Muscle of arm (tissue), 12 donors: ENCODE results near the gene ATOH8. TPM values are rescaled to one million over a fixed set of nuclear protein-coding genes. Genes with fewer than 3 reads are reported as not detected.

Experiments
- DNase-seq: peaks from one replicate; pipeline ENCODE4 v3.0.0-alpha.2; 2013
- polyA plus RNA-seq, 12 donors: library from polyadenylated mRNA; unstranded; fragments of 120-200 nt; gene quantifications; one replicate each; pipeline ENCODE4 v1.2.1, GENCODE V29; 2013; ENCODE audit not compliant: insufficient read length in 12 of 12

ATOH8 gene
- polyA plus RNA-seq, 12 donors, result 11.4 to 29.5 (median 14.7) TPM; not detected in 1

DNA sequence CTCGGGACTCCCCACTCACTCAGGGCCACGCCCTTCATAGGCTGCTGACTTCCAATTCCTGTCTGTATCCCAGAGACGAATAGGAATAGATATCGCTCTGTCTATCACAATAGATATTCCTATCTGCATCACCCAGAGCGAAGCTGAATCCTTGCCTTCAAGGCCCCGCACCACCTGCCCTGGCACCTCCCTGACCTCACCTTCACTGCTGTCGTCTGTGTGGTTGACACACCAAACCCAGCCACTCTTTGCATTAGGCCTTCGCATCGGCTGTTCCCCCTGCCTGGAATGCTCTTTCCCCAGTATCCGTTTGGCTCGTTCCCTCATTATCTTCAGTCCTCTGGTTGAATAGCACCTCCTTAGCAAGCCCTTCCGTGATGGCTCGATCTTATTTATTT, 43.5 kb downstream of the ATOH8 start:
- DNase-seq, result no peak

DNA sequence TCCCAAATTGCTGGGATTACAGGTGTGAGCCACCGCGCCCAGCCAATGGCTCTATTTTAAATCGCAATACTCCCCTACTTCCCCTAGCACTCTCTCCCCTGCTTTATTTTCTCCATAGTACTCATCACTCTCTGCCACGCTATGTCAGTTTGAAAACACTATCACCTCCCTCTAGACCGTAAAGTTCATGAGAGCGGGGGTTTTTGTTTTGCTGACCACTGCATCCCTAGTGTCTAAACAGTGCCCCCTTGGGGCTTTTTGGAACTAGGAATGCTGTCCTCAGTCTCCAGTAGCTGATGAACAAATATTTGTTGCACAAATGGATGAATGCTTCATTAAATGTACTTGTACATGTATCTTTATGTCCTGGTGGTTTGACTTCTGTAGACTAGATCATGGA, 44.1 kb downstream of the ATOH8 start:
- no peak for DNase-seq

DNA sequence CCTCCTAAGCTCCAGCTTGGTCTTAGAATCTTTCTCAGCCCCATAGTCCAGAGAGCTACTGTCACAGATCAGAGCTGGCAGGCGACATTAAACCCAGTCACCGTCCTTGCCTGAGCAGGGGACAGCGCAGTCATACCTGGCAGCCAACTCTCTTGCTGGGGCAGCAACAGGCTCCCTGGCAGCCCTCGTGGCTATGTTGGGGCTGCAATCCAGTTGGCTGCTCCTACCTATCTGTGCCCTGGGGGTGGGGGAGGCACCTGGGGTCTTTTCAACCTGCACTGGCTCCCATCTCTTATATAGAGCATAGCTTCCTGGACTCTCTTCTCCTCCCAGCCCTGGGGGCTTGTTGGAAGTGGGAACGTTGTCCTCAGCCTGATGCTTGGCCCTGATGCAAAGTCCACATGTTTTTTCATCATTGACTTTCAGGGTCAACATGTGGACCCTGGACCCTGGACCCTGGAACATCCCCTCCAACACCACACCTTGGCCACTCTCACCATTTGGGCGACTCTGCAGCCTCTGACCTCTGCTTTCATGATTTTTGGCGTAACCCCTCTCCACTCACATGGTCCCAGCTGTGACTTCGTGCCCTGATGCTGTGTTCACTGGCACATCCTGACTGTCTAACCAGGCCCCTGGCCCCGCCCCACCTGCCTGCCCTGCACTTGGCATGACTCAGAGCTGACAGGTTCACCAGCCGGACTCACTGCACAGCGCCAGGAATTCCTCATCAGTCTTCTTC, 45.6 kb downstream of the ATOH8 start:
- no peak for DNase-seq

DNA sequence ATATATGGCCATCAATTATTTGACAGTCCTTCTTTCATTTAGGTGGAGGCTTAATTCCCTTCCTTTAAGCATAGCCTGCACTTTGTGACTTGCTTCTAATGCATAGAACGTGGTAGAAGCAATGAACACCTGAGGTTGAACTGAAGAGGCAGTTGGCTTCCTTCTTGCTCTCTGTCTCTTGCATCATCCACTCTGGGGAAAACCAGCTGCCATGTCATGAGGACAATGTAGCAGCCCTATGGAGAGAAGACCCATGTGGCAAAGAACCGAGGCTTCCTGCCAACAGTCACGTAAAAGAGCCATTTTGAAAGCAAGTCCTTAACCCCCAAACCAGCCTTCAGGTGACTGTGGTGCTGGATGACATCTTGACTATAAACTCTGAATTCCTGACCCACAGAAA, 46.8 kb downstream of the ATOH8 start:
- DNase-seq, result no peak

DNA sequence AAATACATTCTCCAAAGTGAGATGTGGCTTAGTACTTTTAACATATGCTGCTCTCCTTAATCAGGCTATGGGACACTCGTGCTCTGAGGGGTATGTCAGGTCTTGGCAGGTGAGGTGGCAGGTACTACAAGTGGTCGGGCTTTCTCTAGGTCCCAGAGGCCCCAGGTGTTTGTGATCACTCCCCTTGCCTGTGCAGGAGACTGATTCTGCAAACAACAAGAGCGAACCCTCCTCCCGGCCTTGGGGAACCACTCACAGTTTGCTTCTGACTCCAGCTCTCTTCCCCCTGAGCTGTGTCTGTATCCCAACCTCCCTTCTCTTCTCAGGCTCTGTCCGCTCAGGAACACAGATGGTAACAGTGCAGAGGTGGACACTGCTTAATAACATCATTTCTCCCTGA, 48.1 kb downstream of the ATOH8 start:
- no peak for DNase-seq

DNA sequence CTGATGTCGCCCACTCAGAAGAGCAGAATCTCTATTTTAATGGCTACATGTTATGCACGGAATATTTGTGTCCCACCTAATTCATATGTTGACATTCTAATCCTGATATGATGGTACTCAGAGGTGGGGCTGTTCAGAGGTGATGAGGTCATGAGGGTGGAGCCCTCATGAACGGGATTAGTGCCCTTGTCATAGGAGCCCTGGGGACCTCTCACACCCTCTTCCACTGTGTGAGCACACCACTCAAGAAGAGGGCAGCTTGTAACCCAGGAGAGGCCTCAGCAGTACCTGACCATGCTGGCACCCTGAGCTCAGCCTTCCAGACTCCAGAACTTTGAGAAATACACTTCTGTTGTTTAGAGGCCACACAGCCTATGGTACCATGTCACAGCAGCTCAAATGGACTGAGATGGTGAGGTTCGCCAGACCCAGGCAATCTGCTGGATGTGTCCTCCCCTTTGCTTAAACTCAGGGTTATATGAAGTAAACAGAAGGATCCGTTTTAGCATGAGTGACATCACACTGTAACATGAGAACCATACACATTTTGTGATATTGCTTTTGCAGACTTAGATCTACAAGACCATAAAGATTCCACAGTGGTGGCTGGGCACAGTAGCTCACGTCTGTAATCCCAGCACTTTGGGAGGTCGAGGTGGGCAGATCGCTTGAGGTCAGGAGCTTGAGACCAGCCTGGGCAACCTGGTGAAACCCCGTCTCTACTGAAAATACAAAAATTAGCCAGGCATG, 48.7 kb downstream of the ATOH8 start:
- DNase-seq, result no peak

DNA sequence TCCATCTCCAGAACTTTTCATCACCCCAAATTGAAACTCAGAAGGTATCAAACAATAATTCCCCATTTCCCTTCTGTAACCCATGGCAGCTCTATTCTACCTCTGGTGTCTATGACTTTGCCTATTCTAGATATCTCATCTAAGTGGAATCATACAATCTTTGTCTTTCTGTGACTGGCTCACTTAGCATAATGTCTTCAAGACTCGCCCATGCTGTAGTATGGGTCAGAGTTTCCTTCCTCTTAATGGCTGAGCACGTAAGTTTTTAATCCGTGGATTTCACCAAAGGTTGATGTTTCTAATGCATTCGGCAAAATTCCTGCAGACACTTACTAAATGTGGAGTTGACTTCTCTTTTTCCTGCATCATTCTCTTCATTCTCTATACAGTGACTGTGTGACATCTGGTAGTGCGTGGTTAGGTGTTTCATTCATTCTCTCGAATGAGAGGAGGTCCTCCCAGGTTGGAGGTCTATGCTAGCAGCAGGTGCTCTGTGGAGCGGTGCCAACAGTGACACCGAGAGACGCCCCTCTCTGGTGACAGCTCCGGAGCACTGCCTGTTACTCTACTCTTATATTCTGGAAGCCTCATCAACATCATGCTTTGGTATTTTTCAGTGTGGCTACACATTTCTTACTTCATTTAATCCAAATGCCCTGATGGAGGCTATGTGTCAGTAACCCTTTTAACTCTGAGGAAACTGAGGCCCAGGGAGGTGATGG, 50.1 kb downstream of the ATOH8 start:
- no peak for DNase-seq

DNA sequence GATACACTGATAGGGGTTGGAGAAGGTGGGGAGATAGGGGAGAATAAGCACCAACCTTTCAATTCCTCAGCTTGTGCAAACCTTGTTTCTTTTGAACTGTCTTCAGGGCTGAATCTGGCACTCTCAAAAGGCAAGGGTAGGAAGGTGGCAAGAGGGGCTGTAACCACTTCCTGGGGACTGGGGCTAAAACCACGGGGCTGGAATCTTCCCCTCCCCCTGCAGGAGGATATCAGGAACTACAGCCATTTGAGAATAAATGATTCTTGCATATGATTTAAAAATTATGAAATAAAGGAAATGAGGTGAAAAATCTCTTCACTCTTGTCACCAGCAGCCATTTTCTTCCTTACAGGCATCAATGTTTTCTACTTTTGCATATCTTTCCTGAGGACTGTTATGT, 50.8 kb downstream of the ATOH8 start:
- DNase-seq, result no peak

DNA sequence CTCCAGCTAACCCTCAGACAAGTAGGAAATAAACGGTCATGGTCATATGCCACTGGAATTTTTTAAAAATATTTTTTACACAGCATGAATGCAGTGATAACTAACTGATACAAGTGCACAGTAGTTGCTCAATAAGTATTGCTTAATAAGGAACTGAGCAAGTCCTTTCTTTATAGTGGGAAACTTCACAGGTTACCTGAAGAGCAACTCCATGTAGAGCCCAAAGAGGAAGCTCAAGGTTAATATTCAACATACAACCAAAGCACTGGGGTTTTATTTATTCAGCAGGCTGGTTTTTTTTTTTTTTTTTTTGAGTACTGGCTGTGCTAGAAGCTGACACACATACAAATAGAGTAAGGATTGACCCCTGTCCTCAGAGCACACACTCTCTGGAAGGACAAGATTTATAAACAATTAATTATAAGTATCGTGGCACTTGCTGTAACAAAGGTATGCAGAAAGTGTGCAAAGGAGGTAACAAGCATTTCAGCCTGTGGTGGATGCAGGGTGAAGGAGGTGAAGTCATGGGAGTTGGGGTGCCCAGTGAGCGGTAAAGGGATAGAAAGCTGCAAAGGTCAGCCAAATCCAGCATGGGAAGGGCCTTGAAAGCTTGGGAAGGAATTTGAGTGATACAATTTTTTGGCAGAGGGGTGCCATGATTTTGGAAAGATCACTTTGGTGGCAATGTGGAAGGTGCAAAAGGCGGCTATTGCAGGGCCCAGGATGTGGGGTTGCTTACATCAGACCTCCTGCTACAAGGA, 52.7 kb downstream of the ATOH8 start:
- no peak for DNase-seq

DNA sequence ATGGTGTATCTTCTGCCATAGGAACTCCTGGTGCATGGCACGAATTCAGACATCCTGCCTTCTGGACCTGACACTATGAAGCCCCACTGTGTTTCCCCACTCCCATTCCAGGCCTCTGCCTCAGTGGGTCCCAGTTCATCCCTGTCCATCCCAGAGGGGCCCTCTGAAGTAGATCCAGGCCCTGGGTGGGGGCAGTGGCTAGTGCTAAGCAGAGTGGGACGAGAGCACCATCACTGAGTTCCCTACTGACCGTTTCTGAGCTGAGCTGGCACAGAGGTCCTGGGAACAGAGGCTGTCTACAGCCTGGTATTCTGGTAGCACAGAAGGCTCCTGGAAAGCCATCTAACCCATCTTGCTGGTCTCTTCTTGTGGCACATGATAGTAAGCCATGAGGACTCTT, 54.0 kb downstream of the ATOH8 start:
- DNase-seq, result no peak

DNA sequence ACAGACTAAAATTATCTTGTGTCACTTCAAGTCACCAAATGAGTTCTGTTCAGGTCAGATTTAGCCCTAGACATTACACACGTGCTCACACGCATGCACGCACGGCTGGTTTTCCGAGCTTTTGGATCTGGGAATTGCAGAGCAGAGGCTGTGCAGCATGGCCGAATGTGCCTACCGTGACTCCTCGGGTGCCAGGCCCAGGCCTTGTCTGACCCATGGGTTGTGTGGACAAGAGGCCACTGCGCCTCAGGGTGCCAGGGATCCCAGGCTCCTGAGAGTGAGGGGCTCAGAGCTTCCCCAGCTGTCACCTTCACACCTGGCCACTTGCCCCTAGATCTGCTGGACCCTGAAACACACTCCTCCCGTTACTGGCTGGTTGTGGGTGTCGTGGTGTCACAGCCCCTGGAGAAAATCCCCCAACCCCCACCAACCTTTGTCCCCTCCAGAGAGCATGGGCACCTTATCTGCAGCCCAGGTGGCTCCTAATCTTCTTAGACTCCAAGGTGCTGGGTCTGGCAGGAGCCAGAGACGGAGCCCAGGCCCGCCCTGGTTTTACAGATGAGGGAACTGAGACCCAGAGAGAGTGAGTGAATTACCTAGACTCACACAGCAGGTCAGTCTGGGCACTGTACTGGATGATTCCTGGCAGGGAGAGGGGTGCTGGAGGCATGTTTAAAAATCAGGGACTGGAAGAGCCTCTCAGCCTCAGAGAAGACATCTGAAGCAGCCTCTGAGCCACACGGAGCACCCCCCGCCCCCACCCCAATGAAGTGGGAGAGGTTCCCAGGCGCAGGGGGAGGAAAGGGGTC, 56.8 kb downstream of the ATOH8 start:
- DNase-seq, result no peak

DNA sequence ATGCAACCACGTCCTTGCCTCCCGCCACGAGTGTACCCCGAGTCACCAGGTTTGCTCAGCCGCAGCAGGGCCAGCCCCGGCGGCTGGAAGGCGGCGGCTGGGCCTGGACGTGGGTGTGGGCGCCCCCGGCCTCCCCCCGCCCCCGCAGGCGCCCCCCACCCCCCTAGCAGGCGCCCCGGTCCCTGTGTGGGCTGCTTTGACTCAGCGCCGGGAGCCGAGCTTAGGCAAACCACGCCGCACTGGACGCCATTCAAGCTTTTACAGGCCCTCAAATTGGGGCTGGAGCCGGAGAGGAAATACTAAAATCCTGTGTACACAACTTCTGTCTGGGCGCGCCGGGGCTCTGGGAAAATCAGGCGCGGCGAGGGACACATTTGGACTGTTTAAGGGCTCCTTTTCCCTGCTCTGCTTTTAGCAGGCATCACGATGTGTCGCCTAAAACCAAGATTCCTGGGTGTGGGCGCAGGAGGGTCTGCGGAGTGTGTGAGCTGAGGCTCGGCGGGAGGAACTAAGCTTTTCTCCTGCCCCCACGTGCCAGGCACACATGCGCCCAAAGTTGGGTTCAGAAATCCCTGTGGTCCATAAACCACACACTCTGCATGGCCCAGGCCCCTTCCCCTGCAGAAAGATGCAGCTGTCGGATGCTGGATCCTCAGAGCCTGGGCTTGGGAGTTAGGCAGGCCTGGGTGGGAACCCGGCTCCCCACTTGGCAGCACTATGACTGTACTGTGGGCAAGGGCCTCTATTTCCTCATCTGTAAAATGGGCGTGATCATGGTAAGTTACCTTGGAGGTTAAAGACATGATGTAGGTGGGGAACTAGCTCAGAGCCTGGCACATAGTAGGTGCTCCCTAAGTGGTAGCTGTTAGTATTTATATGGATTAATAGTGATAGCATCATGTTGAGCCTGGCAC, 57.6 kb downstream of the ATOH8 start:
- peak; percentile 69 for DNase-seq

DNA sequence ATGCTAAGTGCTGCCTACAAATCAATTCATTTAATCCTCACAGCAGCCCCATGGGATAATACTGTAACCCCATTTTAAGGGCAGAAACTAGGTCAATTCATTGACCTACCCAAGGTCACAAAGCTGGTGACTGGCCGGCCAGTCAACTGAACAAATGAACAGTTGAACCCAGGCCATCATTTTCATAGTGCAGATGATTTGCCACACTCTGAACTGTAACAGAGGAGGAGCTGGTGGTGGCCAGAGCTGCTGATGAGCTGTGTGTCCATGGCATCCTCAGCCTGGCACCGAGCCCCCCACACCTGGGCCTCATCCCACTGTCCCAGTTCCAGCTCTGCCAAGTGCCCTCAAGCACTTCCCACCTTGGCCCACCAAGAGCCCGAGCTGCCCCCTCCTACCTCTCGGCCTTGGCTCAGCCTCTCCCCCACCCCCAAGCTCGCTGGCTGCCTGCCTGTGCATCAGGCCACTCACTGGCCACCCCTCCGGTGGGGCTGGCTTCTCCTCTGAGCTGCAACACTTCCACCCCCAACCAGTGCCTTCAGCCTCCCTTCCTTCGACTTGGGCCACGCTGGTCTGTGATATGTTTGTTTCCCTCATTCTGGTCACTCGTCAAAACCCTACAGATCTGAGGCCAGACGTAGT, 58.4 kb downstream of the ATOH8 start:
- no peak for DNase-seq

DNA sequence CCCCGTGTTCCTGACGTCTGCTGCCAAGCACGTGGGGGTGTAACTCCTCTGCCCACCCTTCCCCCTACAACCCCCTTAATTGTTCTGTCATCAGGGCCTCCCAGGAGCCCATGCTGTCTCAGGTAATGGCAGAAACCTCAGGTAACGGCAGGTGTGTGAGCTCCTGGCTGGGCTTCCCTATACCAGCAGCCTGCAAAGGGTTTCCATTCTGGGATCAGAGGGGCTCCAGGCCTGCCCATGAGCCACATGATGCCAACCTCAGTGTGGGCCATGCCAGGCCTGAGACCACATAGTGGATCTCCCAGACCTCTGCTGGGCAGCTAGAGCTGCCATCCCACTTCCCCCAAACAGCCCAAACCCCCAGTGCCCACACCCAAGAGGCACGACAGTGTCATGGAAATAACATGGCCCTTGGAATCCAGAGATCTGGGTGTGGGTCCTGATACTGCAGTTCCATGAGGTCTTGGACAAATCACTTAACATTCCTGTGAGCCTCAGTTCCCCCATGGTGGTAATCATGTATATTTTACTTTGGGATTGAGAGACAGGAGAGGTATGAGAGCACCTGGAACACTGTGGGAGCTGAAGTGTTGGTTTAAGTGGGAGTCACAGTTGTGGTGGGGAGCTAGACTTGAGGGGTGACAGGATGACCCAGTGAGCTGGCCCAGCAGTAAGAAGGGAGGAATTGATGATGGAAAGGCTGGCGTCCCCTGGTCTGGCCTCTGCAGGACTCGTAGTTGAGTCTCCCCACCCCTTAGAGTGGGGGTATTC, 59.6 kb downstream of the ATOH8 start:
- DNase-seq, result no peak

DNA sequence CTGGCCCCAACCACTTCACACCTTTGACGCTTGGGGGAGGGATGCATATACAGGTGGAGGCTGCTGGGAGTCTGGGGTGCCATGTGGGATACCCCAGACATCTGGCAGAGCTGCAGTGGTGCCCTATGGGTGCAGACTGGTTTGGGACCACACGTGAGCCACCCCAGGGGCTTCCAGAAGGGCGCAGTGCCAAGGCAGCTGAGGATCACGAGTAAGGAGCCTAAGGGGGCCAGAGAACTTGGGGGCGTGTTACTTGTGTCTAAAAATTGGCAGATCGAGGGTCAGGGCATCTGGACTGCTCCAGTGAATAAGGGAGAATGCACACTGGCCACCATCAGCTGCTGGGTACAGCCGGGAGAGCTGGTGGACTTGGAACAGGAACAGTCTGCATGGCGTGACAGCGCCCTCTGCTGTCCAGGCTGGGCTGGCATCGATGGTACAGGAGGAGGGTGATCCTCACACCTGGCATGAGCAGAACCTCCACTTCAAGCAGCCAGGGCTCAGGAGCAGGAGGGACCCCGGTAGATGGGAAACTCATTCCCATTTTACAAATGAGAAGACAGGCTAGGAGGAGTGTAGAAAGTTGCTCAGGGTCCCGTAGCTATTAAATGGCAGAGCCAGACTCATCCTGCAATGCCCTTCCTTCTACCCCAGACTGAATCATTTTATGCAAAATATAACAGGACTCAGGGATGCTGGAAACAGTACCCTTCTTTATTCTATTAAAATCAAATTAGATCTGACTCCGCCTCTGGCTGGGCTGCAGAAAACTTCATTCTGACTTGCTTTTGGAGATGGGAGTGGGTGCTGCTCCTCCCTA, 60.4 kb downstream of the ATOH8 start:
- DNase-seq, result peak; percentile 91

DNA sequence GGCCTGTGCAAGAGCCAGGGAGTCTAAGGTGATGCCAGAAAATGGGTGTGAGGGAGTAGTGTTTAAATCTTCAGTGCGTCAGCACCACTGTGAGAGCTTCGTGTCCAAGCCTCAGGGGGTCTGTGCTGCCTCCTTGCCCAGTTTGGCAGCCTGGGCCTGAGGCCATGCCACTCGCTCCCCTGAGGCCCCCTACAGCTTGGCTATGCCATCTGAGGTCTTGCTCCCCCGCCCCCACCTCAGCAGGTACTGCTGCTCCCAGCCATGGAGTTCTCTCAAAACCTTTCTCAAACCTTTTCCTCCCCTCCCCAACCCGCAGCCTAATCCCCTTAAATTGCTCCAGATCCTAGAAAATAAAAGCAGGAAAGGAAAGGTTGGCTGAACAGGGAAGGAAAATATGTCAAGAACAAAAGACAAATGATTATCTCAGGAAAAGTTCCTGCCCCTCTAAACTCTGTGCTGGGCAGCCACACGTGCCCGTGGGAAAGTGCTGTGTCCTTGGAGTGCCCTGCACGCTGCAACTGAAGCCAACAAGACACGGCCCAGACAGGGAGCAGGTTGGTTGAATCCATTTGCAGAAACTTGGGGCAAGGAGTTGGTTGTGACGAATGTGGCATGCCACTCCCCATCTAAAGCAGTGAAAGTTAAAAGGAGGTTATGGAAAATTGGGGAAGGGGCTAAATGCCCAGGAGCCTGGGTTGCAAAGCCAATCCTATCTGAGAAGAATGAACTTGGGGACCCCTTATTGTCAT, 61.2 kb downstream of the ATOH8 start:
- DNase-seq, result no peak
